ENCODE data around the gene ZBTB43.
"Not testable (repeated sequence)": the region's sequence is repeated elsewhere in the genome, so short reads cannot be mapped to it uniquely, and the experiment has no call there.

The ZBTB43 gene, protein sequence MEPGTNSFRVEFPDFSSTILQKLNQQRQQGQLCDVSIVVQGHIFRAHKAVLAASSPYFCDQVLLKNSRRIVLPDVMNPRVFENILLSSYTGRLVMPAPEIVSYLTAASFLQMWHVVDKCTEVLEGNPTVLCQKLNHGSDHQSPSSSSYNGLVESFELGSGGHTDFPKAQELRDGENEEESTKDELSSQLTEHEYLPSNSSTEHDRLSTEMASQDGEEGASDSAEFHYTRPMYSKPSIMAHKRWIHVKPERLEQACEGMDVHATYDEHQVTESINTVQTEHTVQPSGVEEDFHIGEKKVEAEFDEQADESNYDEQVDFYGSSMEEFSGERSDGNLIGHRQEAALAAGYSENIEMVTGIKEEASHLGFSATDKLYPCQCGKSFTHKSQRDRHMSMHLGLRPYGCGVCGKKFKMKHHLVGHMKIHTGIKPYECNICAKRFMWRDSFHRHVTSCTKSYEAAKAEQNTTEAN

DNA sequence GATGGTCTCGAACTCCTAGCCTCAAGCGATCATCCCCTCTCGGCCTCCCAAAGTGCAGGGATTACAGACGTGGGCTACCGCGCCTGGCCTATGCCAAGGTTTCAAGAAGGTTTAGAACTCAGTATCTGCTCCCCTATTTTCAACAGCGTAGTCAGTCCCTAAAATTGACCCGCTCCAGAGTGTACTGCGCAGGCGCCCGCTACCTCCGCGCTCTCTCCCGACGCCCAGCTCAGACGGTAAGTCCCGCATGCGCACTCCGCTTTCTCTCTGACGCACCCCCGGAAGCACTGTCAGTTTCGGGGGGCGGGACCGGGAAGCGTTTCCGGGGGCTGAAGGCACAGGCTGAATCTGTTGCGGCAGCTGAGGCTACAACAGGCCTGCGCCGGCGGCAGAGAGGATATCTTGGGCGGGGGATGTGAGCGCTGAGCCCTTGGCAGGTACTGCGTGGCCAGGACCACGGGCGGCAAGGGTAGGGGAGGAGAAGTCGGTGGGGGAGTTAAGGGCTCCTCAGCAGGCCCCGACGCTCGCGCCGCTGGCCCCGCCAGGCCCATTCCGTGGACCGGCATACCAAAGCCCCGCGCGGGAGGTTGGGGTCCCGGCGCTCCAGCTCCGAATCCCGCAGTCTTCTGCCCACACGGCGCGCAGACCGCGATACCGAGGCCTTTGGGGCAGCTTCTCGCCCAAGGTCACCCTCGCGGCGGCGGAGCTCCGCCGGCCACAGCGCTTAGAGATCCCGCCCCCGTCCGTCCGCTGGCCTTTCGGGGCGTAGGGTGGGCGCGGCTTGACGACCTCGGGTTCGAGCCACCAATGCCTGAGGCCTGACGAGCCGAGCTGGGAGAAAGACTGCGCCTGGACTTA is at the start of gene ZBTB43:
Gene ZBTB43, plus strand, starts transcription at position 345 of the 858 bp plus-strand sequence. CDS start 27,470 bp downstream, outside the sequence.
- FAIRE-seq = peak; percentile 33

DNA sequence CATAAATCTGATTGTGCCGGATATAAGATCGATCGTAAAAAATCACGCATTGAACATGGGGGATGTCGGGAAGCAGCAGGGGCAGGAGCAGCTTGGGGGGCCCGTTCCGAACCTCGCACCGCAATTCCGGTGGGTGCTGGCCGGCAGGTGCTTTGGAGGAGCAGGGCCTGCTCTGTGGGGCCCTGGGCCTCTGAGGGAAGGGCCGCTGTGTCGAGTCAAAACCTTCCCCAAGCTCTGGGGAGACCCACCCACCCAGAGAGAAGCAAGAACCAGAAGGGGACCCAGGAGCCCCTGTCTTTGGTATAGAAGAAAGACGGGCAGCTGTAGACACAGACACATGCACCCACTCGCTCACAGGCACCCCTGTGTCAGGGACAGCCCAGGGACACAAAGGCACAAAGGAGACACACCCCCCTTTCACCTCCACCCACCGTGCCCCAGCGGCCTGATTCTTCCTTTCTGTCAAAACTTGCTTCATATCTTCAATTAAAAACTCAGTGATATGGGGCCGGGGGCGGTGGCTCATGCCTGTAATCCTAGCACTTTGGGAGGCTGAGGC is 49.4 kb upstream of the ZBTB43 start:
- no peak for FAIRE-seq

DNA sequence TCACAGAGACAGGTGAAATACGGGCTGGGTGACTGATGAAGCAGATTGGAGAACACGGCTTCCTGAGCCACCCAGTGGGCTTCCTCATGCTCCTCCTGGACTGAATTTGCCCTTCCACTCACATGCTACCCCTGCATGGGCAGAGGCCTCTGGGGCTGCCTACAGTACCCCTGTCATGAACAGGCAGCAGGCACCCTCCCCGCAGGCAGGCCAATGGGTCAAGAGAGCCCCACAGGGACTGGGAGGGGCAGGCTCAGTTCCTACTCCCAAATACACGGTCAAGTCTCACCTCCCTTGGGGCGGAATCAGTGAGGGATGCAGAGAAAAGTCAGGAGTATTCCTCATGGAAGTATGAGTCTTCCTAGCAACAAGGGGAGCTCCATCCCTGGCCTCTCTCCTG is 48.6 kb upstream of the ZBTB43 start:
- FAIRE-seq = no peak

DNA sequence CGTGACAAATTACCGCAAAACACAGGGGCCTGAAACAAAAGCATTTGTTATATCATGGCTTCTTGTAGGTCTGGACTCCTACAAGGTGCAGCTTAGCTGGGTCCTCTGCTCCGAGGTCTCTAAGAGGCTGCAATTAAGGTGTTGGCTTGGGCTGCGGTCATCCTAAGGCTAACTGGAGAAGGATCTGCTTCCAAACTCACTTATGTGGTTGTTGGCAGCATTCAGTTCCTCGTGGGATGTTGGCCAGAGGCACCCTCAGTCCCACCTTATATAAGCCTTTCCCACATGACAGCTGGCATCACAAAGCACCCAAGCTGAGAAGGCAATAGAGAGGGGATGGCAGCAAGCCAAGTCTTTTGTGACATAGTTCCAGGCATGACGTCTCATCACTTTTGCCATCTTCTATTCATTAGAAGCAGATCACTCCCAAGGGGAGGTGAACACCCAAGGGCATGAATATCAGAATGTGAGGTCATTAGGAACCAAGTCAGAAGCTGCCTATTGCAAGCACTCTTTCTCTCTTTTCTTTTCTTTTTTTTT is 47.9 kb upstream of the ZBTB43 start:
- no peak for FAIRE-seq

DNA sequence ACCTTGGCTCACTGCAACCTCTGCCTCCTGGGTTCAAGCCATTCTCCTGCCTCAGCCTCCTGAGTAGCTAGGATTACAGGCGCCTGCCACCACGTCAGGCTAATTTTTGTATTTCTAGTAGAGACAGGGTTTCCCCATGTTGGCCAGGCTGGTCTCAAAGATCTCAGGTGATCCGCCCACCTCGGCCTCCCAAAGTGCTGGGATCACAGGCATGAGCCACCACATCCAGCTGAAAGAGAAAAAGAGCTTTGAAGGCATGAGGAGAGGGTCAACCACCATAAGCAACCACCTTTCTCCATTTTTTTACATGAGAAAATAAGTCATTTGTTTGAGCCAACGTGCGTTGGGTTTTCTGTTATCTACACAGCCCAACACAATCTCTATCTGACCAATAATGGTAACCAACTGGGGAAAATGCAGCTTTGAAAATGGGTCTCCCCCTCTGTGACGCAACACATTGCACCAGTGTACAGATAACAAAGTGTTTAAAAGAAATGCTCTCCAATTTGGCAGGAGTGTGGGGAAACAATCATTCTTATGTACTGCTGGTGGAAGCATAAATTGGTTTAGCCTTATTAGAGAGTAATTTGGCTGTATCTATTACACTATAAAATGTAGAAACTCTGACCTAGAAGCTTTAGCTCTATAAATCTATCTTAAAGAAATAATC is 45.8 kb upstream of the ZBTB43 start:
- no peak for FAIRE-seq

DNA sequence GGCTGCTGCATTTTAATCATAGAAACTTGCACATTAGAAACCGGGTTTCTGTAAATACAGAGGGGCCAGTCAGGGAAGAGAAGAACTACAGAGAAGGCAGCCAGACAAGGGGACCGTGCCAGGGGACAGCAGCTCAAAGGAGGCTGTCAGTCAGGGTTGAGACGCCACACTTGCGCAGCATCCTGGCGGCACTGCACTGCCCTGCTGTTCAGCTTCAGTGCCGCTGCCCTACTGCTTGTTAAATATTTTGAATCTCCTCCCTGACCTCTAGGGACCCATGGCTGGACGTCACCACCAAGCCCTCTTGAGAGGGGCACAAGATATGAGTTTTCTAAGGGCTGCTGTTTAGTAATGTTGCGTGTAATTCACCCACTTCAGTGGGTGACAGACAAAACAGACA is 43.6 kb upstream of the ZBTB43 start:
- FAIRE-seq = no peak

DNA sequence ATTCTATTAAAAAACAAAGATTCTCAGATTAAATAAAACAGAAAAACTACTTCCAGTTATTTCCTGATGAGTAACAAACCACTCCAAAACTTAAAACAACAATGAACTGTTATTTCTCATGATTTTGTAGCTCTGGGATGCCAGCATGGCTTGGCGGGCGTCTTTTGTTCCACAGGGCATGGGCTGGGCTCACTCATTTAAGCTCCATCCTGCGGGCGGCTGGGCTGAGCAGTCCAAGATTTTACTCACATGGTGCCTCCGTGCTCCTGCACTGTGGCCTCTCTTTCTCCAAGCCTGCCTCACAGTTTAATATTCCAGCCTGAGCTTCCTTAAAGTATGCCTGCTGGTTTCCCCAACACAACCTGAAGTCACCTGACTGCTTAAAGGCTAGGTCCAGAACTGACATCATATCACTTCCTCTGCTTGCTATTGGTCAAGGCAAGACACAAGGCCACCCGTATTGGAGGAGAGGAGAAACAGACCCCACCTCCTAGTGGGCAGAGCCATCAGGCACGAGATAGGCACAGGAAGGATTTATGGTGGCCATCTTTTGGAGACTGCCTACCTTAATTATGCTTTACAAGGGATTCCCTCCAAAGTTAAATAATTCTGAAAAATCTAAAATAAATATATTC is 41.6 kb upstream of the ZBTB43 start:
- no peak for FAIRE-seq

DNA sequence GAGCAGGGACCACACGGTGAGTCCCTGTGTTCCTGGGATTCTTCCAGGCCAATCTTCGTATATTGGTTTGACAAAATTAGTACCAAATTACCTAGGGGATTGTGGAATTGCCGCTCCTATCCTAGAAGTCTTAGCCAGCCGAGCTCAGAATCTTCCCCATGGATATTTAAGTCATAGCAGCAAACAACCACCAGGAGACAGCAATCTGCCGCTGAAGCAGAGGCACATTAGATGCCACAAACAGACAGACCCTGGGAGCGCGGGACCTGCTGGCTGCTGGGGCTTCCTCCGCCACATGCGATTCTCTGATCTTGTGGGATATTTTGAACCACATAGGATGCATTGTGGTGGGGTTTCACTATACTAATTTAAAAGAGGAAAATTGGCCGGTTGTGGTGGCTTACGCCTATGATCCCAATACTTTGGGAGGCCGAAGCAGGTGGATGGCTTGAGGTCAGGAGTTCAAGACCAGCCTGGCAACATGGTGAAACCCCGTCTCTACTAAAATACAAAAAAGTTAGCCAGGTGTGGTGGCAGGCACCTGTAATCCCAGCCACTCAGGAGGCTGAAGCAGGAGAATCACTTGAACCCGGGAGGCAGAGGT is 31.7 kb upstream of the ZBTB43 start:
- no peak for FAIRE-seq

DNA sequence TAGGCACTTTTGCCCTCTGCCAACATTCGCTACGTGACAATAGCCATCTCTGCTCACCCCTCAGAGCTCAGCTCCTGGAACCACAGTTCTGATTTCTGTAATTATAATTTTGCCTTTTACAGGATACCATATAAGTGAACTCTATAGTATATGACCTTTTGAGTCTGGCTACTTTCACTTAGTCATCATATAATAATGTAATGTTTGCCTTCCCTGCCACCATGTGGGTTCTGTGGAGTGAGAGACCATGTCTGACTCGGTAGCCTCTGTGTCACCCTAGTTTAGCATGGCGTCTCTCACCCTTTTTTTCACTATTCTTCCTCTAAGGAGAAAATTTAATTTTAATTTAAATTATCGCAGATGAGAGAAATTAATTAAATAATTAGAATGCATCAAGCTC is 28.9 kb upstream of the ZBTB43 start:
- no peak for FAIRE-seq

DNA sequence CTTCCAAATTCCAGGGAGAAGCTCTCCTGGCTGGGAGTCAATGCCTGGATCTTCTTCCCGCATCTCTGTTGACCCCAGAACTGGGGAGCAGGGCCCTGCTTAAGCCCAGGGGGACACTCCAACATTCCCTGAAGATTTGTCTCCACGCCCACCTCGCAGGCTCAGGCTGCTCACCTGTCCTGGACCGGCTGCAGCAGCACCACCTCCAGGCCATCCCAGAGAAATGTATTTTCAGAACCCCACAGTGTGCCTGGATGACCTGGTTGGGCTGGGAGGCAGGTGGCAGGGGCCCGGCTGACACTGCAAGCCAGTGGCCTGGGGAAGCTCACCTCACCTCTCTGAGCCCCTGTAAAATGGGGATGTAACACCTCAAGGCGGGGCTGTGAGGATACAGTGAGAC is 27.1 kb upstream of the ZBTB43 start:
- no peak for FAIRE-seq

DNA sequence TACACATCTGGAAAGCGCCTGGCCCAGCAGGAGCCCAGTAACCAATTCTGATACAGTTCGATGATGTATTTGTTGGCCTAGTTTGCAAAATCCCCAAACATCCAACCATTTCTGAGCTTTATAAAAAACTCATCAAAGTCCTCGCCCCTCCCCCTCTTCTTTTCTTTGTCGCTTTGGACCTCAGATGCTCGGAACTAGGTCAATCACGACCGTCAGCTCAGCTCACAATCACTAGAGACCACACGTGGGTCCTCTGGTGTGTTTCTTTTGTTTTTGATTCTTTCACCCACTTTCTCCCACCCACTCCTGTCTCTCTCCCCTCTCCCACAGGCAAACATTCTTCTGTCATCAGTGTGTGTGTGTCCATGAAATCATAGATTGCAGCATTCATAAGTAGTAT is 26.7 kb upstream of the ZBTB43 start:
- no peak for FAIRE-seq

DNA sequence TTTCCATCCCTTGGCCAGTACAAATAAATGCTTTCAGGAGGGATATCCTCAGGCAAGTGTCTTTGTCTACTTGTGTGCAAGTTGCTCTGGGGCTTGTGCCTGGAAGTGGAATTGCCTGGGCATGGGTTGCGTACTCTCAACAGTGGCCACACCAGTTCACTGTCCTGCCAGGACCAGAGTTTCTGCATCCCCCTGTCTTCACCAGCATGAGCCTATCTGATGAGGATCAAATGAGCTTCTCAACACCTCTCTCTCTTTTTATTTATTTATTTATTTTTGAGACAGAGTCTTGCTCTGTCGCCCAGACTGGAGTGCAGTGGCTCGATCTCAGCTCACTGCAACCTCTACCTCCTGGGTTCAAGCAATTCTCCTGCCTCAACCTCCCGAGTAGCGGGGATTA is 26.1 kb upstream of the ZBTB43 start:
- not testable (repeated sequence) for FAIRE-seq

DNA sequence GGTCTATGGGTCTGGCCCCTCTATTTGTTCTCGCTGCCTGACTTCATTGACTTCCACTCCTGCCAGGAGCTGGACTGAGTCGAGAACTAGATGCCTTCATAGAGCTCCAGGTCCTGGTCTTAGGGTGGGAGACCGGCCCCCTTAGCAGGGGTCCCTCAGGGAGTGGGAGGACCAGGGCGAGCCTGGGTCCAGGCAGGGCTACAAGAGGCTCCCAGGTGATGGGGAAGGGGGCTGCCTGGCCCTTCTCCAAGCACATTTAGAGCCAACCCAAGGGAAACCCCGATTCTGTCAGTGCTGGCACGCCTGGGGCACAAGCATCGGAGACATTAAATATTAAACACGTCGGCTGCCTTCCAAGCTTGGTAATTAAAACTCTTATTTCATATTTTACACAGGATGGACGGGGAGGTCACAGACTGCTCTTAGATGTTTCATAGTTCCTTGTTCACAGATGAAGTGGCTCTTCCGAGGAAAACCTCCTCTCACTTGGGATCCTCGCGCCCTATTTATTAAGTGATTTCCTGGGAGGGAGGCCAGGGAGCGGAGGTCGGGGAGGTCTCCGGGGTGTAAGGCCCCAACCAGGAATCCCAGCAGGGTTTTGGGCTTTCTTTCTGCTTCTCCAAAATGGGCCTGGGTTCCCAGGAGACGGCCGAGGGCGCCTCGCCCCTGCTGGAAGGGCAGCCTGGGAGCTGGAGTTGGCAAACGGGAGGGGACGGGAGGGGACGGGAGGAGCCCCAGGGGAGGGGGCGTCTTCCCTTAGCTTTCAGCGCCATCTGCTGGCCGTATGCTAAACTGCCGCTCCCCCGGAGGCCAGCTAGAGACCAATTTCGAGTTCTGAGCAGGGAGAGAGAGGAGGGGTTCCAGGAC is 23.4 kb upstream of the ZBTB43 start:
- FAIRE-seq = no peak

DNA sequence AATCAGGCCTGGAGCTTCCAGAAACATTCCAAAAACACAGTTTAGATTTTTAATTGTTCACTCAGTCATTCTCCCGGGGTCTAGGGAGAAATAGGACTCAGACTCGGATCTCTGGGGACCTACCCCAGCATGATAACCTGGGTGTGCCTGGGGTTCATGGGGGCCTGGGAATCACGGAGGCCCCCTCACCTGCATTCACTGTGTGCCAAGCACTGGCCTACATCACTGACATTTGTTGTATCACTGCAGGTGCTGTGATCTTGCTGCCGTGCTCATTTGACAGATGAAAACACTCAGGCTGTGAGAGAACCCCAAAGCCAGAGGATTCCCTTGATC is 22.8 kb upstream of the ZBTB43 start:
- no peak for FAIRE-seq

DNA sequence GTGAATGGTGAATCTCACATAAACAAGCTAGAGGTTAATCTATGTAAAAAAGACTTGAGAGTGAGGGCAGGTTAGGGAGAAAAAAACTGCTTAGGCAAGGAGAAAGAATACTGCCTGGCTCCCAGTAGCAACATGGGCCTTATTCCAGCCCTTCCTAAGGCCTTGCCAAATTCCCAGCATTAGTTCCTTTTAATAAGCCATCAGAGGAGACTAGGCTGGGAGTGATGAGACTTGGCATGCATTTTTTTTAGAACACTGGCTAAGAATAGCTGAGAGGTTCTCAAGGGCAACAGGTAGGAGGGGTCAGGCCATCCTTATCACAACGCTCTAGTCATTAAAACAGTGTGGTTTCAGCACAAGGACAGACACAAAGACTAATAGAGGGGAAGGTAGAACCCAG is 20.9 kb upstream of the ZBTB43 start:
- no peak for FAIRE-seq

DNA sequence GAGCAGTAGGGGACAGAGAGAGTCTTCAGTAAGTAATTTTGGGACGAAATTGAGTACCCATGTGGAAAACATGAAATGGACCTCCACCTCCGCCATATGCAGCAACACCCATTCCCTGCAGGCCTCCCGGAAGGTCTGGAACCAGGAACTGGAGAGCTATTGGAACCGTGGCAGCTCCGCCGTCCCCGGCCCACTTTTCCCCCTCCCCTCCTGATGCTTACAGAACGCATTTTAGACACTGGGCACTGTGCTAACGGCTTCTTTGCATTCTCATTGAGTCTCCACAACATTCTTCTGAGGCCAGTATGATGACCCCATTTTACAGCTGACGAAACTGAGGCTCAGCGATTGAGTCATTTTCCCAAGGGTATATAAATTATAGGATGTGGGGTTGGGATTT is 20.4 kb upstream of the ZBTB43 start:
- no peak for FAIRE-seq

DNA sequence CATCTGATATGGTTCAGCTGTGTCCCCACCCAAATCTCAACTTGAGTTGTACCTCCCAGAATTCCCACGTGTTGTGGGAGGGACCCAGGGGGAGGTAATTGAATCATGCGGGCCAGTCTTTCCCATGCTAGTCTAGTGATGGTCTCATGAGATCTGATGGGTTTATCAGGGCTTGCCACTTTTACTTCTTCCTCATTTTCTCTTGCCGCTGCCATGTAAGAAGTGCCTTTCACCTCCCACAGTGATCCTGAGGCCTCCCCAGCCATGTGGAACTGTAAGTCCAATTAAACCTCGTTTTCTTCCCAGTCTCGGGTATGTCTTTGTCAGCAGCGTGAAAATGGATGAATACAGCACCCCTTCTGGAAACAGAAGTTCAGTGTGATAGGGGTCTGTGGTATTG is 20.0 kb upstream of the ZBTB43 start:
- not testable (repeated sequence) for FAIRE-seq

DNA sequence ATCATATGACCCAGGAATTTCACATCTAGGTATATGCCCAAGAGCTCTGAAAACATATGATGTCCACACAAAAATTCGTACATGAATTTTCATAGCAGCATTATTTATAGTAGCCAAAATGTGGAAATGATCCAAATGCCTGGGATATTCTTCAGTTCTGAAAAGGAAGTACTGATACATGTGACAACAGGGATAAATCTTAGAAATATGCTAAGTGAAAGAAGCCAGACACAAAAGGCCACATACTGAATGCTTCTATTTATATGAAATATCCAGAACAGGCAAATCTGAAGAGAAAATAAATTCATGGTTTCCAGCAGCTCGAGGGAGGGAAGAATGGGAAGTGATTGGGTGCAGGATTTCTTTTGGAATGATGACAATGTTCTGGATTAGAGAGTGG is 16.8 kb upstream of the ZBTB43 start:
- FAIRE-seq = no peak

DNA sequence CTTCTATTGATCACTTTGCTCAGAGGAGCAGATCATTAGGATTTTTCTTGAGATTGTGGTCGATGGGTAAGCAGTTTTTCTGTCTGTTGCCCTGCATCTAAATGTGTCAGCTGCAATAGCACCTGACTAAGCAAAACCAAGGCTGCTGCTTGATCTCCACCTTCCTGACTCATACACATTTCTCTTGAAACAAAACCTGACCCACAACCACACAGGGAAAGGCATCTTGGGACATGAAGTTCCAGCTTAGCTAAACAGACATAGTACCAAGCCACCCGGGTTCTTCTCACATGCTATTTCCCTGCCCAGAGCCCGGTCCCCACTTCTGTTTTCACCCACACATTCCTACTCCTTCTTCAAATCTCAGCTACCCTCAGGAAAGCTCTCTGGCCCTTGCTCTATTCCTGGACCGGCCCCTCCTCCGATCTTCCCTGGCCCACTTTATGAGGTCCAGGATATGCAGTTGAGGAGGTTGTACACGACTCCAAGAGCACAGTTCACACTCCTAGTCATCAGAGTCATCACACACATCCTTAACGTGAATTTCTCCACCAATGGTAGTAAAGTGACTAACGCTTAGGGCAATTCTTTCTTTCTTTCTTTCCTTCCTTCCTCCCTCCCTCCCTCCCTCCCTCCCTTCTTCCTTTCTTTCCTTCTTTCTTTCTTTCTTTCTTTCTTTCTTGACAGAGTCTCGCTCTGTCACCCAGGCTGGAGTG is 16.0 kb upstream of the ZBTB43 start:
- FAIRE-seq = no peak

DNA sequence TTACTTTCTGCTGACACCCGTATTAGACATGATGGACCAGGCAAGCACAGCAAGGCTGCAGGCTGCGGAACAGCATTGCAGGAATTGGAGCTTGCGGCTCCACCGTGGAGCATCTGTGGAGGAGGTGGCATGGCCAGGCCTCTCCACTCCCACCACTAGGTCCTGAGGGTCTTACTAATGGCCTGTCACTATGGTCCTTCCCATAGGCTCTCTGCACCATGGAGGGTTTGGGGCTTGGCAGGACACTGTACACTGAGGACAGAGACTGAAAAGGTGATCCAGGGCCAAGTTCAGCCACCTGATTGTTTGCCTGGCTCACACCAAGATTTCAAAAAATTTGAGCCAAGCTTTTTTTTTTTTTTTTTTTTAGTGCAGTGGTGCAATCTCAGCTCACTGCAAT is 14.3 kb upstream of the ZBTB43 start:
- FAIRE-seq = no peak

Measured in TTC549 (cell line).